GM19238 (cell line): ENCODE results near the gene TRIM69.
"Not testable (repeated sequence)": the region's sequence is repeated elsewhere in the genome, so short reads cannot be mapped to it uniquely, and the experiment has no call there.

Source experiments
- DNase-seq: peaks from one replicate; pipeline ENCODE4 v3.0.0; 2011; ENCODE audit warnings: low spot score; ENCODE audit not compliant: insufficient read length

The TRIM69 gene

DNA sequence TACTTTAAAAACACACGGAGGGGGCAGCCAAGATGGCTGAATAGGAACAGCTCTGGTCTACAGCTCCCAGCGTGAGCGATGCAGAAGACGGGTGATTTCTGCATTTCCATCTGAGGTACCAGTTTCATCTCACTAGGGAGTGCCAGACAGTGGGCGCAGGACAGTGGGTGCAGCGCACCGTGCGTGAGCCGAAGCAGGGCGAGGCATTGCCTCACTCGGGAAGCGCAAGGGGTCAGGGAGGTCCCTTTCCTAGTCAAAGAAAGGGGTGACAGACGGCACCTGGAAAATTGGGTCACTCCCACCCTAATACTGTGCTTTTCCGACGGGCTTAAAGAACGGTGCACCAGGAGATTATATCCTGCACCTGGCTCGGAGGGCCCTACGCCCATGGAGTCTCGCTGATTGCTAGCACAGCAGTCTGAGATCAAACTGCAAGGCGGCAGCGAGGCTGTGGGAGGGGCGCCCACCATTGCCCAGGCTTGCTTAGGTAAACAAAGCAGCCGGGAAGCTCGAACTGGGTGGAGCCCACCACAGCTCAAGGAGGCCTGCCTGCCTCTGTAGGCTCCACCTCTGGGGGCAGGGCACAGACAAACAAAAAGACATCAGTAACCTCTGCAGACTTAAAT is 3.0 kb downstream of the TRIM69 start:
- DNase-seq, result not testable (repeated sequence)

DNA sequence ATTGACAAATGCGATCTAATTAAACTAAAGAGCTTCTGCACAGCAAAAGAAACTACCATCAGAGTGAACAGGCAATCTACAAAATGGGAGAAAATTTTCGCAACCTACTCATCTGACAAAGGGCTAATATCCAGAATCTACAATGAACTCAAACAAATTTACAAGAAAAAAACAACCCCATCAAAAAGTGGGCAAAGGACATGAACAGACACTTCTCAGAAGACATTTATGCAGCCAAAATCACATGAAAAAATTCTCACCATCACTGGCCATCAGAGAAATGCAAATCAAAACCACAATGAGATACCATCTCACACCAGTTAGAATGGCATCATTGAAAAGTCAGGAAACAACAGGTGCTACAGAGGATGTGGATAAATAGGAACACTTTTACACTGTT is 7.1 kb downstream of the TRIM69 start:
- DNase-seq, result not testable (repeated sequence)

DNA sequence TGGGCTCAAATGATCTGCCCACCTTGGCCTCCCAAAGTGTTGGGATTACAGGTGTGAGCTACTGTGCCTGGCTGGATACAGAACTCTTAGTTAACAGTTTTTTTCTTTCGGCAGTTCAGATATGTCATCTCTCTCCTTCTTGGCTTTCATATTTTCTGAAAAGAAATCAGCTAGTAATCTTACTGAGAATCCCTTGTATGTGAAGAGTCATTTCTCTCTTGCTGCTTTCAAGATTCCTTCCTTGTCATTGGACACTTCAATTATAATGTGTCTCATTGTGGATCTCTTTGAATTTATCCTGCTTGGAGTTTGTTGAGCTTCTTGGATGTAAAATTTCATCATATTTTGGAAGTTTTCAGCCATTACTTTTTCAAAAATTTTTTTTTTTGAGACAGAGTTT is 17.0 kb downstream of the TRIM69 start:
- no peak for DNase-seq

DNA sequence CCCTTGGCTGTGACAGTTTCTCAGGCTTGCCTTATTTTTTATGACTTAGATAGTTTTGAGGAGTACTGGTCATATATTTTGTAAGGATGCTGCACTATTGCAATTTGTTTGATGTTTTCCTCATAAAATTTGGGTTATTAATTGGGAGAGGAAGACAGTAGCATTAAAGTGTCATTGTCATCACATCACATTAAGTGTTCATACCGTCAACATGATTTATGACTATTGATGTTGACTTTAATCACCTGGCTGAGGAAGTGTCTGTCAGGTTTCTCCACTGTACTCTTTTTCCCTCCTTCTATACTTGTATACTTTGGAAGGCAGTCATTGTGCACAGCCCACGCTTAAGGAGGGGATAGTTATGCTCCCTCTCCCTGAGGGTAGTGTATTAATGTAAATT is 26.9 kb downstream of the TRIM69 start:
- no peak for DNase-seq

DNA sequence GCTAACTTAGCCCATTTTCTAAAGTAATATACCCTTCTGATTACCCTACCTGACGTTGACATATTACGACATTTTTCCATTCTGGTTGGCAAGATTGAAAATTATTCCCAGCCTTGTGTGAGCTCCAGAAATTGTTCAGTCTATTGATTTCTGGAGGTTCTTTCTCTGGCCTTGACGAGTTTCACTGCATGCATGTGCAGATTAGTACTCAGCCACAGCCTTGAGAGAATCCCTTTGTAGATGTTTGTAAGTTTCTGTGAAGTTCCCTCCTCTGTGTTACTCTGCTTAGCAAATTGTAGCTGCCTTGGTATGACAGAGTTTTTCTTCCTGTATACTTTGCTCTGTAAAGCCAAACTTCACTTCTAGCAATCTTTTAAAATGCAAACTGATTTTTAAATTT is 27.5 kb downstream of the TRIM69 start:
- no peak for DNase-seq

DNA sequence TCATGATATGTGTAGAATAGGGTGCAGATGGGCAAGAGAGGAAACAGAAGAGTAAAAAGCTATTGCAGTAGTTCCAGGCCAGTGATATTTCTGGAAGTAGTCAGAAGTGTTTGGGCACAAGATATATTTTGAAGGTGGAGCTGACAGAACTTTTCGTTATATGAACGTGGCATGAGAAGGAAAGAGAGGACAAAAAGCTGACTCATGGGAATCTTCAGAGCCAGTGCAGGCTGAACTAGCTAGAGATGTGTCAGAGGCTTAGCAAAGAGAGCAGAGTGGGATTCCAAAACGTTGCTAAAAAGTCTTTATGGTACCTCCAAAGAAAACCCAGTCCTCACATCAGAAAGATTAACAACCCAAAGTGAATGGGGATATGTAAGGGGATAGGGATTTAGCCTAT is 28.7 kb downstream of the TRIM69 start:
- DNase-seq, result no peak

DNA sequence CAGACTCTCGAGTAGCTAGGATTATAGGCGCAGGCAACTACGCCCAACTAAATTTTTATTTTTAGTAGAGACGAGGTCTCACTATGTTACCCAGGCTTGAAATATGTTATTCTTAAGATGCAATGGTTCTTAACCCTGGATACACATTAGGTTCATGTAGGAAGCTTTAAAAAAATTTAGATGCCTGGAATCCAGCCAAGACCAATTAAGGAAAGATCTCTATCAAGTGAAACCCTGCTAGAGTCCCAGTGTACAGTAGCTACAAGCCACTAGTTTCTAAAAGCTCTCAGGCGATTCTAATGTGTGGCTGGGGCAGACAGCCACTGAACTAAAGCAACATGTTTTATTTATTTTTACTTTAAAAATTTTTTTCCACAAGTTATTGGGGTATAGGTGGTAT is 33.2 kb downstream of the TRIM69 start:
- DNase-seq, result no peak

DNA sequence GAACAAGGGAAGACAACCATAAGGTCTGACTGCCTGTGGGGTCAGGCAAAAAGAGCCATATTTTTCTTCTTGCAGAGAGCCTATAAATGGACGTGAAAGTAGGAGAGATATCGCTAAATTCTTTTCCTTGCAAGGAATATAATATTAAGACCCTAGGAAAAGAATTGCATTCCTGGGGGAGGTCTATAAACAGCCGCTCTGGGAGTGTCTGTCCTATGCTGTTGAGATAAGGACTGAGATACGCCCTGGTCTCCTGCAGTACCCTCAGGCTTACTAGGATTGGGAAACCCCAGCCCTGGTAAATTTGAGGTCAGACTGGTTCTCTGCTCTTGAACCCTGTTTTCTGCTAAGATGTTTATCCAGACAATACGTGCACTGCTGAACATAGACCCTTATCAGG is 34.4 kb downstream of the TRIM69 start:
- not testable (repeated sequence) for DNase-seq

DNA sequence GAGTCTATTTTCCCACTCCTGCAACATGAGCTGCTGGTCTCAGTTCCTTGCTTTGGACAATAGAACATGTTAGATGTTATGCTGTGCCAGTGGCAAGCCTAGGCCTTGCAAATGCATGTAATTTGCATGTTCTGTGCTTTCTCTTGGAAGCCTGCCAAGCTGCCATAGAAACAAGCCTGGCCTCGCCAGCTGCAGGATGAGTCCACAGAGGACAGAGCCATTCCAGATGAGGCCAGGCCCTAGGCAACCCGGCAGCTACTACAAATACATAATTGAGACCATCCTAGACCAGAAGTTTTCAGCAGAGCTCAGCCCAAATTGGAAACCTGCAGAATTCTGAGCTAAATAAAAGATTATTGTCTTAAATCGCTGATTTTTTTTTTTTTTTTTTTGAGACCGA is 39.6 kb downstream of the TRIM69 start:
- no peak for DNase-seq

DNA sequence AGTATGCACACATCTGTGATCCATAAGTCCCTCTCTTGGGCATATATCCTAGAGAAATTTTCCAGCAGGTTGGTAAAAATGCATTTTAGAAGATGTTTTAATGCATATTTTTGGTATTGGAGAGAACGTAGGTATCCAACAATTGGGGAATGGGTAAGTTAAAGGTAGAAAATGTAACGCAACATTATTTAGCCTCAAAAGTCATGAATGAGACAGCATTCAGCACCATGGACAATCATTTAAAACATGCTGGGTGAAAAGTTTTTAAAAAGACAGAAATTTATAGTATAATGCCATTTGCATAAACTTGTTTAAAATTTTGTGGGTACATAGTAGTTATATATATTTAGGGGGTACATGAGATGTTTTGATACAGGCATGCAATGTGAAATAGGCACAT is 43.4 kb downstream of the TRIM69 start:
- DNase-seq, result no peak

DNA sequence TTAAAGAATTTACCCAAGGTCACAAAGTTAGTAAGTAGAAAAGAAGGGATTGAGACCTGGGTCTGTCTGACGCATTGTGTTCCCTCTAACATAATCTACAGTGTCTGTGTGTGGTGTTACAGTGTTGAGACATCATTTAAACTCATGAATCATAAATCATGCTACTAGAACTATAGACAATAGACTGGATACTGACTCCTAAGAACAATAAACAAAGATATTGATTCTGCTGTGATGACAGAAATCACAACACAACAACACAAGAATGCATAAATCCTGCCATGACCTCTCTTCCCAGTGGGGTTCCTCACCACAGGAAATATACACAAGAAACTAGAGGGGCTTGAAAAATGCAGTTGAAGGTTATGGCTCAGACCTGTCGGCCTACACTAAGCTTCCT is 44.3 kb downstream of the TRIM69 start:
- DNase-seq, result no peak

DNA sequence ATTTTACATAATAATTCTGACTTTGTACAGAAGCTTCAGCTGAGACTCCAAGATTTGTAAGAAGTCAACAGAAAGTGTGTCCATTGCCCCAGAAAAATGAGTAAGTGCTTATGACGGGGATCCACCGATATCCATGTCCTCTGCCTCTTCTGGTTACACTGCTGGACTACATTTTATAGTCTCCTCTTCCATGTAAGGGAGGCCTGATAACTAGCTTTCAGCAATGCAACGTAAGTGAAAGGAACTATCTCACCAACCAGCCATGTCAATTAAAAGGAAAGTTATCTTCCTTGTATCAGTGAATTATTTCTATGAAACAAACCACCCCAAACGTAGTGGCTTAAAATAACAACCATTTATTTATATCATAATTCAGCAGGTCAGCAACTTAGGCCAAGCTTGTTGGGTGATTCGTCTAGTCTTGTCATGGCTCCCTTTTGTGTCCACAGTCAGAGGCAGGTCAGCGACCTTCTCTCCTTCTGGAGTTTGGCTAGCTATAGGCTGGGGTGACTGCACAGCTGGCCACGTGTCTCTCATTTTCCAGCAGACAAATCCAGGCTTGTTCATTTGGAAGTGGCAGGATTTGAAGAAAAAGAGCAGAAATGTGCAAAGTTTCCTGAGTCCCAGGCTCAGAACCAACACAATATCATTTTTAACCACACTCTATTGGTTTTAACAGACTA is 44.9 kb downstream of the TRIM69 start:
- no peak for DNase-seq

DNA sequence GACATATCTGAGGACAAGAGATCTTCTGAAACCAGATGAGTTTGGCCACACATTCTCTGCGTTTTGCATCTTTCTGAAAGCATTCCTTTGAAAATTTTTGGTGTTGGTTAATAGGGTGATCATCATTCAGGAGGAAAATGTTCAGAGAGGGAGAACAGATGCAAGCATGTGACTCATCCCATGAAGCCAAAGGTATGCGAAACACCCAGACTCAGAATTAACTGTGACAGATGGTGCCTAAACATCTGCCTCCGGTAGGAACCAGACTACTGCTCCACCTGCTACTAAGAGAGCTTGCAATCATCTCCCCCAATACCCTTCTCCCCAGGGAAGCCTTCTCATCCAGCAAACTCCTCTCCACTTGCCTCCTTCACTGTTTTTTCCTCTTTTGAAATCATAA is 46.2 kb downstream of the TRIM69 start:
- DNase-seq, result no peak

DNA sequence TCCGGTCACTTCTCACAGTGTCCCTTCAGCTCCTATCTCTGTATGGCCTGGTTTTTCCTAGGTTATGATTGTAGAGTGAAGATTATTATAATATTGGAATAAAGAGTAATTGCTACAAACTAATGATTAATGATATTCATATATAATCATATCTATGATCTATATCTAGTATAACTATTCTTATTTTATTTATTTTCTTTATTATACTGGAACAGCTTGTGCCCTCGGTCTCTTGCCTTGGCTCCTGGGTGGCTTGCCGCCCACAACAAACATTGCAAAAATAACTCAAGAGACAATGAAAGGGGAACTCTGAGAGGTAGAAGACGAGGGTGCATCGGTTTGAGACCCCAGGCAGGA is 48.6 kb downstream of the TRIM69 start:
- DNase-seq, result not testable (repeated sequence)

DNA sequence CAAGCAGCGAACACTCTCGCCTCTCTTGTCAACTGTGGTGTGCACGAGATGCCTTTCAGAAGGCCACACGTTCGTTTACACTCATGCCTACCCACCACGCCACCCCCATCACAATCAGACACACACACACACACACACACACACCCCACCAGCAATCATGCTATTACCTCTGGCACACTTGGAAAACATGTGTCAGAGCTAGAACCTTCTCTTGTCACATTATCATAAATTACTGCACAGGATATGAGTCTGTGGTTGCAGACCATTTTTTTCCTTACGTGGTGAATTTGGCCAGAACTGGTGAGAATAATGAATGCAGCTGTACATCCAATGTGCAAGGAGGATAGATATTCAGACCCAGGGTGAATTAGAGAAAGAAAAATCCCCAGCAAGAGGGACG is 52.4 kb downstream of the TRIM69 start:
- DNase-seq, result no peak

DNA sequence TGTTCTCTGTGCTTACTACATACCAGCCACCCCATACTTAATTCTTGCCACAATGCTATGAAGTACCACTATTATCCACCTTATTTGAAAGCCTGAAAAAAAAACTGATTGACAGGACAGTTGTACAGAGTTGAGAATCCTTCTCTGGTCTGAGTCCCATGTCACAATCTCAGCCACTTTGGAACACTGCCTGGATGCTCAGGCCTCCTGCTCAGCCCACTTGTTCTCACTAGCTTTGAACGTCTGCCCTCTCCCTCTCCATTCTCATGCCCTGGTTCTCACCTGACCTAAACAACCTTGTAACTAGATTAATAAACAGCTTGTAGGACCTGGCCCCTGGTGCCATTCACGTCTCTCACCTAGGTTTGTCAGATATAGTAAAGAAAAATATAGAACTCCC is 53.9 kb downstream of the TRIM69 start:
- DNase-seq, result no peak

DNA sequence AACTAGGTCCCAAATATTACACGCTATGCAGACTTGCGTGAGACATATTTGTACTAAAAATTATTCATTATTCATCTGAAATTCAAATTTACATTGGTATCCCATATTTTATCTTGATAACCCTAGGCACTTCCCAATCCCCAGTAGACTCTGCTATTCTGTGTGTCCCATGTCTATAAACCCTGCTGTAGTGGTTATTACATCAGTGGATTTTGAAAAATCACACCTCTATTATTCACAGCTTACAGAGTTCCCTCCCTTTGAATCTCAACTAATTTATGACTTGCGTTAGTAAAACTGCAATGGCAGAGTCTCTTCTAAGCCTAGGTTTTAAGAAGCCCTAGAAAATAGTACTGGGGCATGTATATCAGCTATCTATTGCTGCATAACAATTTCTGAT is 54.3 kb downstream of the TRIM69 start:
- DNase-seq, result no peak

DNA sequence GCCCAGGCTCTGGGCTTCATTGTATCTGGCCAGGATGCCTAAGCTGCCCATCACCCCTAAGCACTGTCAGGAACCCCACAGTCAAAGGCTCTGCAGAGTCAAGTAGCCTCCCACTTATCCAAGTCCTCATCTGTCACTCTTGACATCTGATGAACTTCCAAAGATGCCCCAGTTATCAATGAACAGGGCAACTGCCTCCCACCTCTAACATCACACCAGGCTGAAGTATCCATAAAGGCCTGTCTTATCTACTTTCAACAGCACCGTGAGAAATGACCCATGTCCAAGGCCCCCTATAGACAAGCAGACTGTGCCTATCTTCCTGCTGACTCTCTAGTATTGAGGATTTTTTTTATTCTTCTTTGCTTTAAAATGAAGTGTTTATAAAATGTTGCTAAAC is 56.4 kb downstream of the TRIM69 start:
- no peak for DNase-seq

DNA sequence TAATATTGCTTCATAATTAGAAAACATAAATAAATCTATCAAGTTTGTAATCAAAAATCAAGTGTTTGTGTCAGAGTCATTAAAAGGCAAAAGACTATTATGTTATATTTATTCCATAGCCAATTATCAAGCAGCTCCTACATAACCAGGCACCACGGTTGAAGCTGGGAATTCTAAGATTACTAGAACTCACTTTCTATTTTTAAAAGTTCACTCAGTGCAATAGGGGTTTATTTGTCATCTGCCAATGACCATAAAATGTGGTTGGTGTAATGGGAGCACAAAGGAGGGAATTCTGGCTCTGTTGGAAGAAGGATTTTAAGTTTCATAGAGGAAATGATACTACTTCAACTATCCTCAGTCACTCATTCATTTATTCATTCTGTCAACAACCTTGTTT is 57.7 kb downstream of the TRIM69 start:
- DNase-seq, result no peak

DNA sequence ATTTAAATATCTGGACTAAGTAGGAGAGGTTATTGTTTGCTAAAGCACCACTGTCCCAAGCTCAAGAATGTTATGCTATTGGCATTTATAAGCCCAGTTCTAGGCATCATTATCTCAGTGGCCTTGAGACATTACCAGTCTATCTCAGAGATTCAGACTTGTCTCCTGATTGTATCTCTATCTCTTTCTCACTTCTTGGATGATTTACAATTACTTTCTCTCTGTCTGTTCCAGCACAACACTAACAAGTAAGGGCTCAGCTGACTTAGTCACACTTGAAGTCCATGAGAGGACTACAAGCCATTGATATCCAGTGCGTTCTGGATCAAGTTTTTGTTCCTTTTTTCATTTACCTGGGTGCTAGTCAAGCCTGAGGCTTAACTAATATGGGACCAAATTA is 60.2 kb downstream of the TRIM69 start:
- no peak for DNase-seq

DNA sequence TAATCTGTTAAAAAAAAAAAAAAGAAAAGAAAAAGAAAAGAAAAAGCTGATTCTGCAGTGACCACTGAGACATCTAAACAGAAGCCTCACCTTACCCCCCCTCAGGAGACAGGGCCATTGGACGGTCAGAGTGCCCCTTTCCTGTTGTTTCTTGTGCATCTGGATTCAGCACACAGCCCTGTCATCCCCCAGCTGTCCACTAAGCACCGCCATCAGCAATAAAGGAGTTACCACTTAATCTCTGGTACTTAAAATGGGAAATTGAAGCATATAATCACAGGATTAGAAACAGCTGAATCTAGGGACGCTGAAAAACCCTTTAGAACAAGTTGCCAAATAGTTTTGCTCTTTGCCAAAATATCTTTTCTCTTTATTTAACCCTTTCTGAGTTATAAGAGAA is 62.5 kb downstream of the TRIM69 start:
- DNase-seq, result no peak

DNA sequence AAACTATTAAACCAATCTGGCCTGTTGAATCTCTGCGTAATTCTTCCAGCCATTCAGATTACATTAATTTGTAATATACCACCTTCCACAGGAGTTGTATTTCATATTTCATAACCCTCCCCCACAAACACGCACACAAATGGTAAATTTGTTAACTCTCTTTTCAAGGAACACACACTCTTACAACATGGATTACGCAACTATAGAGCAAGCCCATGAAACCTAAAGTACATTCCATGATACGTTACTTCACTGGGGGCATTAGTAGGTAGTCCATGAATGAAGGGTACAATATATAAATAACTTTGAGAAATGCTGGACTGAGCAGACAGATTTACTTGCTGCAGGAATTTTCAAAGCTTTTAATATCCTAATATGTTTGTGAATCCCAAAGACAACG is 65.0 kb downstream of the TRIM69 start:
- DNase-seq, result no peak

DNA sequence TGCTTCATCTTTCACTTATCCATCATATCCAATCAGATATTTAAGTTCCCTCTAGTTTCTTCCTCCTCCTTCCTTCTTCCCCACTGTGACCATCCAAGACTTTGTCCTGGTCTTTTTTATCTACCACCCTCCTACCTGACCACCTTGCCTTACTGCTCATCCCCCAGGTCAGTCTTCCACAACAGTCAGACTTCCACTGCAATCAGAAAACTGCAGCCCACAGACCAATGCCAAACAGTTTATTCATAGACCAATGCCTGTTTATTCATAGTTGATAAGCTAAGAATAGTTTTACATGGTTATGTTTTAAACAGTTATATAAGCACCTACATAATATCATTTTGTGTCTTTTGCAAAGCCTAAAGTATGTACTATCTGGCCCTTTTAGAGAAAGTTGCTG is 65.5 kb downstream of the TRIM69 start:
- DNase-seq, result no peak

DNA sequence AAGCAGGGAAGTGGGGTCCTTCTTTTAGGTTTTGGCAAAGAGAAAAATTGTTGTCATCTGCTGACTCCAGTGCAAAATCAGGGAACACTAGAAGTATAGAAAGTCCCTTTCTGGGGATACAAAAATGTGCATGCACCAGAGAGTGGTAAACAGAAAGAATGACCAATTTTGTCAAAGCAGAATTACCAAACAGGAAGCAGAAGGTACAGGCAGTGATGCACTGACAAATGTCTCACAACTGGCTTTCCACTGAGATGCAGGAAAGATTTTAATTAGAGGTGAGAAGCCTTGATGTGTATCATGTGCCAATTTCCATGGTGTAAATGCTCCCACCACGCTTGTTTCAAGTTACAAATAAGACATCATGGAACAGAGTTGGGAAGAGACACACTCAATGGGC is 66.0 kb downstream of the TRIM69 start:
- no peak for DNase-seq
